OCI-LY7 (cell line): ENCODE results near the gene MEIOB.

Source experiments
- CTCF ChIP-seq: fragments of 200-600 bp; sonication (generic); conservative IDR thresholded peaks from 2 replicates; pipeline ENCODE4 v1.5.1; 2014; ENCODE audit warnings: mild to moderate bottlenecking, antibody characterized with exemption, low read length, moderate library complexity, mixed read lengths
- EZH2phosphoT487 ChIP-seq: fragments of 200-600 bp; sonication (generic); IDR thresholded peaks from 2 replicates; pipeline ENCODE4 v1.6.1; 2018; ENCODE audit warnings: low read depth, borderline replicate concordance, mild to moderate bottlenecking, mixed run types, antibody characterized with exemption, low read length, moderate library complexity, mixed read lengths

- TF ChIP-seq CTCF (no peak), EZH2phosphoT487 (no peak)
Observed at GRCh38 chr16:1784977-1785845, 86.8 kb downstream of the MEIOB start.
